SK-MEL-5 (cell line): ENCODE measurements around the gene KRTAP12-3. TPM values are rescaled to one million over a fixed set of nuclear protein-coding genes. Genes with fewer than 3 reads are reported as not detected.

Source experiments
- DNase-seq: peaks from one replicate; pipeline ENCODE4 v3.0.0-alpha.2; 2016; ENCODE audit warnings: low read depth, low spot score
- in situ Hi-C: cut with HindIII; loops from 2 replicates; pipeline ENCODE4 v1.10.0; 2016; ENCODE audit warnings: low sequenced_read_pairs, high pct_unique_total_duplicates, low pct_unique_long_range_greater_than_20kb
- small RNA-seq, 2 experiments: library from RNA; depleted of rRNA; stranded (forward); fragments of <200 nt; gene quantifications; one replicate each; pipeline ENCODE3, GENCODE V24; 2014
- total RNA-seq: library from RNA; depleted of rRNA; stranded (reverse); fragments of >200 nt; shearing (Covaris generic); gene quantifications from 2 replicates; pipeline ENCODE4 v1.2.3, GENCODE V29; 2014; rRNA removed

The KRTAP12-3 gene
- total RNA-seq, 1 experiment from 2014 or later = not detected

- in situ Hi-C loops = no loop called here
- DNase-seq = no peak
Observed at GRCh38 chr21:44706026-44706705, 48.4 kb downstream of the KRTAP12-3 start.

GRCh38 chr21:44706706-44707581 lies 49.2 kb downstream of the KRTAP12-3 start:
- in situ Hi-C loops = no loop called here
- DNase-seq = no peak

Small RNA genes within 50 kb of the gene (small RNA-seq; reads per million reads assigned to genes)
- 0 reads per million in 2 experiments for gene KRTAP12-6P

Other genes with a start within 250 kb of the KRTAP12-3 start
- gene LRRC3, start 202.4 kb upstream of the KRTAP12-3 start, total RNA-seq = 1.5 TPM in 2 replicates
- not detected in 2 replicates for gene KRTAP10-1, start 117.7 kb upstream of the KRTAP12-3 start, total RNA-seq
- gene KRTAP10-2, start 106.4 kb upstream of the KRTAP12-3 start, total RNA-seq = not detected in 2 replicates
- gene KRTAP10-3, start 99.1 kb upstream of the KRTAP12-3 start, total RNA-seq = not detected in 2 replicates
- not detected in 2 replicates for gene KRTAP10-4, start 84.2 kb upstream of the KRTAP12-3 start, total RNA-seq
- not detected in 2 replicates for gene KRTAP10-5, start 77.3 kb upstream of the KRTAP12-3 start, total RNA-seq
- gene KRTAP10-6, start 65.4 kb upstream of the KRTAP12-3 start, total RNA-seq = not detected in 2 replicates
- not detected in 2 replicates for gene KRTAP10-7, start 57.3 kb upstream of the KRTAP12-3 start, total RNA-seq
- not detected in 2 replicates for gene KRTAP10-8, start 45.9 kb upstream of the KRTAP12-3 start, total RNA-seq
- not detected in 2 replicates for gene KRTAP10-9, start 30.8 kb upstream of the KRTAP12-3 start, total RNA-seq
- not detected in 2 replicates for gene KRTAP10-10, start 20.6 kb upstream of the KRTAP12-3 start, total RNA-seq
- gene KRTAP10-11, start 11.5 kb upstream of the KRTAP12-3 start, total RNA-seq = not detected in 2 replicates
- not detected in 2 replicates for gene KRTAP12-4, start 3.3 kb upstream of the KRTAP12-3 start, total RNA-seq
- not detected in 2 replicates for gene KRTAP12-2, start 9.0 kb downstream of the KRTAP12-3 start, total RNA-seq
- not detected in 2 replicates for gene KRTAP12-1, start 24.2 kb downstream of the KRTAP12-3 start, total RNA-seq
- not detected in 2 replicates for gene KRTAP10-12, start 39.2 kb downstream of the KRTAP12-3 start, total RNA-seq
- gene TSPEAR, start 53.6 kb downstream of the KRTAP12-3 start, total RNA-seq = not detected in 2 replicates
- 53.3 and 53.9 TPM in 2 replicates for gene UBE2G2, start 143.9 kb downstream of the KRTAP12-3 start, total RNA-seq
- gene SUMO3, start 160.1 kb downstream of the KRTAP12-3 start, total RNA-seq = 34.2 and 36.0 TPM in 2 replicates
- gene PTTG1IP, start 215.8 kb downstream of the KRTAP12-3 start, total RNA-seq = 843 and 970 TPM in 2 replicates